GM12801 (cell line): Measurements from ENCODE around the gene TBX2.

Experiments
- TF ChIP-seq, protein P1 (sequence below): IDR thresholded peaks from one replicate; pipeline ENCODE4 v1.5.1; 2011; ENCODE audit warnings: control low read depth; ENCODE audit not compliant: insufficient read length; ENCODE audit errors: extremely low read depth

The TBX2 gene

DNA sequence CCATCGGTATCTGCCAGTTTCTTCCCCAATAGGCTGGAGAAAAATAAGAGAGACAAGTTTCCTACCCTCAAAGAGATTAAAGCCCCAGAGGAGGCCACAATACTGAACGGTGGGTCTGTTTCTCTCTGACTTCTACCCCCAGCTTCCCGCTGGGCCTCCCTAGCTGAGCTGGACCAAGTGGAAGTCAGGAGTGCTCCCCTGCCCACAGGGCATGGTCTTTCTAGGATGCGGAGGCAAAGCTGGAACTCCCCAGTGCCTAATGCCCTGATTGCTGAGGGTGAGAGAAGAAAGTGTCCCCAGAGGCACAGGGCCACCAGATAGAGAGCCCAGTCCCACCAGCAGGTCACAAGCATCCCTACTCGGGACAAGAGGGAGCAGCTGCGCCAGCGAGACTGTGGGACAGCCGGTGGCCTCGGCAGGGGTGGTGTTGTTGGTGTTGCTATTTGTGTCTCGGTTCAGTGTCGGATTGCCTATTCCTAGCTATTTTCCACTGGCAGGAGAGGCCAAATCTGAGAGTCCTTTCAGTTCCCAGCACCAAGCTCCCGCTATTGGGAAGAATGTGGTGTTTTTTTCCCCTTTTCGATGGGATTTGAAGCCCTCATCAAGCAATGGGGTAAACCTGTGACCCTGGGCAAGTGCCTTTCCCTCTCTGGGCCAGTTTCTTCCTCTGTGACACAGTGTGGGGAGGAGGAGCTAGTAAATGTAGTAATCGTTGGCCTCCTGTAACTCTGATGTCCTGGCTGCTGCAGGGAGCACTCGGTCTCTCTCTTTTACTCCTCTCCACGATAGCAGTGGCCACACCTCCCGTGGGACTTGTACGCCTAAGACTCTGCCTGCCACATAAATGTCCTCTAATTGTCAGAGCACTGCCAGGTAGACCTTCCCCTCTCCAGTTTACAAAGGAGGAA is 22.5 kb upstream of the TBX2 start:
- TF ChIP-seq, protein P1, sequence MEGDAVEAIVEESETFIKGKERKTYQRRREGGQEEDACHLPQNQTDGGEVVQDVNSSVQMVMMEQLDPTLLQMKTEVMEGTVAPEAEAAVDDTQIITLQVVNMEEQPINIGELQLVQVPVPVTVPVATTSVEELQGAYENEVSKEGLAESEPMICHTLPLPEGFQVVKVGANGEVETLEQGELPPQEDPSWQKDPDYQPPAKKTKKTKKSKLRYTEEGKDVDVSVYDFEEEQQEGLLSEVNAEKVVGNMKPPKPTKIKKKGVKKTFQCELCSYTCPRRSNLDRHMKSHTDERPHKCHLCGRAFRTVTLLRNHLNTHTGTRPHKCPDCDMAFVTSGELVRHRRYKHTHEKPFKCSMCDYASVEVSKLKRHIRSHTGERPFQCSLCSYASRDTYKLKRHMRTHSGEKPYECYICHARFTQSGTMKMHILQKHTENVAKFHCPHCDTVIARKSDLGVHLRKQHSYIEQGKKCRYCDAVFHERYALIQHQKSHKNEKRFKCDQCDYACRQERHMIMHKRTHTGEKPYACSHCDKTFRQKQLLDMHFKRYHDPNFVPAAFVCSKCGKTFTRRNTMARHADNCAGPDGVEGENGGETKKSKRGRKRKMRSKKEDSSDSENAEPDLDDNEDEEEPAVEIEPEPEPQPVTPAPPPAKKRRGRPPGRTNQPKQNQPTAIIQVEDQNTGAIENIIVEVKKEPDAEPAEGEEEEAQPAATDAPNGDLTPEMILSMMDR, result no peak

DNA sequence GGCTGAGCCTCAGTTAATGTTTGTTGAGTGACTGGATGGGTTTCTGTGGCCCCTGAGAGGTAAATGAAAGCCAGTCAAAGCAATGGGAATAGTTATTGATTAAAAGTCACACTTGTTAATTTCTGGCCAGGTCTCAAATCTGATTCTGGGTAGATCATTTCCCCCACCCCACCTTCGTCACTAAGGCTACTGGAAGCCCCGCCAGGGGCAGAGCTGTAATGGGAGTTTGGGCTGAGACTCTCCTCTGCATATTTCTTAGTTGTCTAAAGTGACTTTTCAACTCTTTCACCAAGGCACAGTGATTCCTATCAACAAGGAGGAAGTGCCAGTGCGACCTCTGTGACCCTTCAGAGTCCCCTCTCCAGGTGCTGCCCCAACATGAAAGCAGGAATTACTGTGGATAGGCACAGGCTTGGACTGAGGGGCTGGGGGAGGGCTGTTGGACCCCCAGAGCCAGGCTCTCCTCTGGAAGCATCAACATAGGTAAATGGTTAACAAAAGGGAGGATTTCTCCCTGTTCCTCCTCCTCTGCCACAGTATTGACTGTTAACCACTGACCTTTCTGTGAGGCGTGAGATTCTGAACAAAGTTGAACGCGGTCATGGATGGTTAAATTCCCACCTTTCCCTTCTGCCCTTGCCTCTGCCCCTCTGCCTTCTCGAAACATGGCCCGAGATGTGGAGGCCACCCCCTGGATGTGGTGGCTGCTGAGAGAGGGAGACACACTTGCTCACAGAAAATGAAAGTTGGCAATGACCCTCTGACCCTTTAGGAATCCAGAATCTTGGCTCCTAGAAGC is 20.8 kb upstream of the TBX2 start:
- TF ChIP-seq, protein P1, result no peak

DNA sequence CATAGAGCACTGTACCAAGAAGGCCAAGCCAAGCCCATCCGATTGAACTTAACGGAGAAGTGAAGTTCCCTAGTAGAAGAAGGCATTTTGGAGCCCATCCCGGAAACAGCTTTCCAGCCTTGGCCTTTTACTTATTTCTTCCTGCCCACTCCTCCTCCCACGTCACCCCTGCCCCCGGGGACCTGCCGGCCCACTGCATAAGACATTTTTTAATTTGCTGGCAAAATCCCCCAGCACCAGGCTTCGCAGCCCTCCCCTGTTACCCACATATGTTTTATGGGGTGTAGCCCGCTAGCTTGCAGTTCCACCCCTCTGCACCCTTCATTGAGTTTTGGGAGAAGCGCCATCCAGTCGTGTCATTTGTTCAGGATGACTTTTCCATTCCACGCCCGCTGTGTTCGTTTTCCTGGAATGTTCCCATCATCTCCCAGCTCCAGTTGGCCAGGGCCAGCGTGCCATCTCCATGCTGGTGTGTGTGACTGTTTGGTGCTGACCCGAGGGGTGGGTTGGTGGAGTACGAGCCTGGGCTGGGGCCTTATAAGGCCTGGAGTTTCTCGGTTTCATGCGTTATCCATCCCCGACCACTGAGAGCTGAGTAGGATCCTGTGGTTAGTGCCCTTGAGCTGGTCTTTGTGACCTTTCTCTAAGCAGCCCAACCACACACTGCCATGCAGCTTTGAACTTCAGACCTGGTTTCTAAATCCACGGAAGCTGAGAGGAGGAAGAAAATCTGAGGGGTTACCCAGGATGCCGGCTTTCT is 20.0 kb upstream of the TBX2 start:
- TF ChIP-seq, protein P1, result no peak

DNA sequence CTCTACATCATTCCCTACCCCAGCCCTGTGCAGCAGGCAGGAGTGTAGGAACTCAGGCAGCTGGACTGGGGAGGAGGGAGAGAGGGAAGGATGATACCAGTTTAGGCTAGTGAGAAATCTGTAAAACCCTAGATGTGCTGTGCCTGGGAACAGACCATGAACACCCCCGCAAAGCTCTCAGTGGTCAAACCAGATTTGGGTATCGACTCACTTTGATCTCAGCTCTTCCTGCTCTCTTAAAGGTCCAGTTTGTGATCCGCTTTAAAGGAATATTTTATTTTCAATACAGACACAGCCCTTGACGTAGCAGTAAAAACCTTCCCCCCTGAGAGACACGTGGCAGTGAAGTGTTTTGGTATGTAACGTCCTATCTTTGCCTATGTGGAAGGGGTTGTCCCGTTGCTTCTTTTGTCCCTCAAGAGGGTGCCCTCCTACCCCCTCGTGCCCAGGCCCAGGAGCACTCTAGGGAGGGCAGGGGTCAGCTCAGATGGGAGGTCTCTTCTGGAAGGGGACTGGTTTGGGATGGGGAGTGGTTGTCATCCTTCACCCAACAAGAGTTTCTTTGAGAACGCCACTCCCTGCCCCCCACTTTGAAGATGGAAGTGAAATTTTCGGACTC is 19.3 kb upstream of the TBX2 start:
- TF ChIP-seq, protein P1, result no peak

DNA sequence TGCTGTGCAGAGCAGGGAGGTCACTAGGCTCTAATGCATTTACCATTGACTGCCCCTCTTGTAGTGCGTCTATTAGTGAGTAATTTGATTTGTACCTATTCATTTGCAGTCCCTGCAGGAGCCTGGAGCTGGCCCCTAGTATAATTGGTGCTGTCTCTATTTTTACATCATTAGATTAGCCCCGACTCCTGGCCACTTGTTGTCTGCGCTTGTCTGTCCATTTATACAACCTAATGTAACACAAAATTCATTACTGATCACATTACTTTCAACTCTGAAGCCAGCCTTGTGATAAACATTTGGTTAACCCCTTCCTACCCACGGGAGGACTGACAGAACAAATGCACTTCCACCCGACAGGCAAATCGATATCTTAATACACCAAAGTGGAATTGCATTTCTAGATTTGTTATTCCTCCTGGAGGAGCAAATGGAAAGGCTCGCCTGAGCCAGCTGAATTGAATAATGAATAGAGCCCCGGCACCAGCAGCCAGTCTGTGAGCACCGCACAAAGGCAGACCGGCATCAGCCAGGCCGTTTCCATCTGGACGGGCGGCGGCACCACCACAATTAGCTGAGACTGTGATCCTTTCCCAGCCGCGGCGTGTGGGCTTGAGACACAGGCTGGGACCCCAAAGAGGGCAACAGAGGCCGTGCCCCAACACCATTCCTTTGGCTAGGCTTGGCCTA is 18.7 kb upstream of the TBX2 start:
- TF ChIP-seq, protein P1, result no peak

DNA sequence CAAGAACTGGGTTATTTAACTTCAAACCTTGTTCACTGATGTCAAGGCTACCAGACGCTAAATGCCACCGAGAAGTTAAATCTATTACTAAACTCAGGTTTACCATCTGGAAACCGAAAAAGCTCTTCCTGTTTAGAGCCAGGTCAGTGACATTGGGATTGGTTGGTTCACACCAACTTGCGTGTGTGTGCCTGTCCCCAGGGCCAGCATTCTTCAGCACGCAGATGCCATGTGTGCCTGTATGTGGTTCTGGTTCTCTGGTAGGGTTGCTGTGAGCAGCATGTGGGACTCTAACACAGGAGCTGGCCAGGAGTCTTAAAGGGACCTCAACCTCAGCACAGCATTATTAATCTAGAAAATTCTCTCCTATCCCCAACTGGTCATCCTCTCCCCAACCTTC is 18.1 kb upstream of the TBX2 start:
- TF ChIP-seq, protein P1, result no peak
